MM.1S (cell line): ENCODE data around the gene RPL7A.

Source experiments
- DNase-seq: peaks from one replicate; pipeline ENCODE4 v3.0.0-alpha.2; 2015
- H2AFZ ChIP-seq: fragments of 300-600 bp; sonication (generic); 2 replicates; pipeline ENCODE4 v1.6.0; 2016; ENCODE audit warnings: antibody characterized with exemption, low read length
- H3F3A ChIP-seq: fragments of 300-600 bp; sonication (generic); 2 replicates; pipeline ENCODE4 v1.6.1; 2016; ENCODE audit warnings: mild to moderate bottlenecking, antibody characterized with exemption, low read length, moderate library complexity, mixed read lengths; ENCODE audit not compliant: insufficient read depth
- H3K27ac ChIP-seq: fragments of 300-600 bp; sonication (generic); 2 replicates; pipeline ENCODE4 v1.5.1; 2016; ENCODE audit warnings: mild to moderate bottlenecking, low read length
- H3K27me3 ChIP-seq: fragments of 300-600 bp; sonication (generic); replicated peaks from 2 replicates; pipeline ENCODE4 v1.6.0; 2016; ENCODE audit warnings: low read length; ENCODE audit not compliant: insufficient read depth
- H3K36me3 ChIP-seq: fragments of 300-600 bp; sonication (generic); replicated peaks from 2 replicates; pipeline ENCODE4 v1.6.1; 2016; ENCODE audit warnings: mild to moderate bottlenecking, low read length, mixed read lengths; ENCODE audit not compliant: insufficient read depth
- H3K4me1 ChIP-seq: fragments of 300-600 bp; sonication (generic); 2 replicates; pipeline ENCODE4 v1.6.1; 2016; ENCODE audit warnings: low read length, mixed read lengths
- H3K4me2 ChIP-seq: fragments of 300-600 bp; sonication (generic); 2 replicates; pipeline ENCODE4 v1.6.0; 2016; ENCODE audit warnings: low read depth, low read length
- H3K4me3 ChIP-seq: fragments of 300-600 bp; sonication (generic); 2 replicates; pipeline ENCODE4 v1.5.1; 2016; ENCODE audit warnings: low read length, mixed read lengths
- H3K79me2 ChIP-seq: fragments of 300-600 bp; sonication (generic); 2 replicates; pipeline ENCODE4 v1.6.1; 2016; ENCODE audit warnings: mixed run types, low read length, mixed read lengths
- H3K9ac ChIP-seq: fragments of 300-600 bp; sonication (generic); 2 replicates; pipeline ENCODE4 v1.6.1; 2016; ENCODE audit warnings: low read length, mixed read lengths
- H3K9me2 ChIP-seq: fragments of 300-600 bp; sonication (generic); replicated peaks from 2 replicates; pipeline ENCODE4 v1.6.1; 2016; ENCODE audit warnings: mild to moderate bottlenecking, low read length, mixed read lengths; ENCODE audit not compliant: insufficient read depth
- H3K9me3 ChIP-seq: fragments of 300-600 bp; sonication (generic); replicated peaks from 2 replicates; pipeline ENCODE4 v1.6.1; 2016; ENCODE audit warnings: mild to moderate bottlenecking, low read length, mixed read lengths; ENCODE audit not compliant: insufficient read depth
- H4K20me1 ChIP-seq: fragments of 300-600 bp; sonication (generic); 2 replicates; pipeline ENCODE4 v1.6.1; 2016; ENCODE audit warnings: mild to moderate bottlenecking, low read length, moderate library complexity, mixed read lengths; ENCODE audit not compliant: insufficient read depth
- CTCF ChIP-seq: fragments of 300-600 bp; sonication (generic); IDR thresholded peaks from 2 replicates; pipeline ENCODE4 v1.5.1; 2016; ENCODE audit warnings: antibody characterized with exemption, low read length, mixed read lengths
- EZH2 ChIP-seq: fragments of 300-600 bp; sonication (generic); optimal IDR thresholded peaks from 2 replicates; pipeline ENCODE3; 2017; ENCODE audit warnings: low read depth, mild to moderate bottlenecking, antibody characterized with exemption, low read length, mixed read lengths
- EZH2phosphoT487 ChIP-seq: fragments of 300-600 bp; sonication (generic); IDR thresholded peaks from 2 replicates; pipeline ENCODE4 v1.6.1; 2018; ENCODE audit warnings: antibody characterized with exemption, low read length

Gene RPL7A

DNA sequence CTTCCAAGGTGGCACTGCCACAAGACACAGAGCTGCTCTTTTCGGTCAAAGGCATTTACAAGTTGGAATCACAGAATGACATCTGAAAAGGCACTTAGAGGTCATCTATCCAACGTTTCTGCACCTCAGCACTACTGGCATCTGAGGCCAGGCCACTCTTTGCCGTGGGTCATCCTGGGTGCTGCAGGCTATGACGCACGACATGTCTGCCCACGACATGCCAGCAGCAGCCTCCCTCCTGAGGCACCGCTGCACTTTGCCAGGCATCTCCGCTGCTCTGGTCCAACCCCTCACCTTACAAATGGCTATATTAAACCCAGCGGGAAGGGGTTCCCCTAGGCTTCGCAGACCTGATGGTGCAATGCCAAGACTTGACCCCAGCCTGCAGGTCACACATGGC is 19.8 kb downstream of the RPL7A start:
- H3F3A ChIP-seq, result no peaks in the 10 kb centered on the region
- DNase-seq, result no peak
- no peak overlapping the region for H3K4me2 ChIP-seq
- no peaks in the 10 kb centered on the region for H3K27me3 ChIP-seq
- no peak overlapping the region for H3K9ac ChIP-seq
- no peak overlapping the region for H2AFZ ChIP-seq
- no peak overlapping the region for H3K4me3 ChIP-seq
- no peak overlapping the region for H3K27ac ChIP-seq
- no peaks in the 10 kb centered on the region for H3K9me3 ChIP-seq
- TF ChIP-seq CTCF (no peak), EZH2phosphoT487 (no peak), EZH2 (no peak)
- H3K4me1 ChIP-seq, result no peaks in the 10 kb centered on the region
- peaks cover 44% of the 10 kb centered on the region for H4K20me1 ChIP-seq
- peaks cover 13% of the 10 kb centered on the region; the same call in 1 of the 2 replicates for H3K36me3 ChIP-seq
- no peaks in the 10 kb centered on the region for H3K9me2 ChIP-seq
- H3K79me2 ChIP-seq, result peaks cover 81% of the 10 kb centered on the region

DNA sequence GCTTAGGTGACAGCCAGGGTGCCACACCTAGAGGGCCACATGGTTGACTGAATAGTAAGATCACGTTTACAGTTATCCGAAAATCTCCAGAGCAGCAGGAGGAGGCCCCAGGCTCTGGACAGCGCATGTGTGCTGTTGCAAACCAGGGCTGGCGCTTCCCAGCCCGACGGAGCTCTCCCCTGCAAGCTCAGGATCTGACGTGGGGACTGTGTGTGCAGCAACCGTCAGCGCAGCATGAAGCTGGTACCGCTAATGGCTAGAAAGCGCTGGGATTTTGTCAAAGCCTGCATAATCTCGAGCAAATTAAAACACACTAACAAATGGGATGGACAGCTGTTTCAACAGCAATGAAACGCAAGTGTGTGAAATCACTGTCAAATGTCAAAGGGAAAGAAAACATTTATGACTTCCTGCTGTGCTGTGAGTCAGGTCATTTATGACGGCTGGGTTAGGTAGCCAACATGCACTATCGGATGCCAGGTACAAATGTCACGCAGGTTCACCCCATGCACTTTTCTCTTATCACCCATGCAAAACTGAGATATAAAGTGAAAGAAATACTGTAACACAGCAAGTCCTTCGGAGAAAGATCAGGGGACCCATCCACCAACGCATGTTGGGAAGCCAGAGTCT is 20.3 kb downstream of the RPL7A start:
- no peak overlapping the region for H3K9ac ChIP-seq
- no peak overlapping the region for H3K4me3 ChIP-seq
- H3K36me3 ChIP-seq, result peaks cover 9% of the 10 kb centered on the region; the same call in 1 of the 2 replicates
- no peak for DNase-seq
- H3F3A ChIP-seq, result no peaks in the 10 kb centered on the region
- H3K79me2 ChIP-seq, result peaks cover 86% of the 10 kb centered on the region
- no peak for TF ChIP-seq EZH2phosphoT487
- no peak for TF ChIP-seq EZH2
- TF ChIP-seq CTCF, result no peak
- no peak overlapping the region for H3K4me2 ChIP-seq
- no peaks in the 10 kb centered on the region for H3K27me3 ChIP-seq
- H3K4me1 ChIP-seq, result no peaks in the 10 kb centered on the region
- H3K9me3 ChIP-seq, result no peaks in the 10 kb centered on the region
- no peak overlapping the region for H2AFZ ChIP-seq
- H3K9me2 ChIP-seq, result no peaks in the 10 kb centered on the region
- no peak overlapping the region for H3K27ac ChIP-seq
- H4K20me1 ChIP-seq, result peaks cover 47% of the 10 kb centered on the region

DNA sequence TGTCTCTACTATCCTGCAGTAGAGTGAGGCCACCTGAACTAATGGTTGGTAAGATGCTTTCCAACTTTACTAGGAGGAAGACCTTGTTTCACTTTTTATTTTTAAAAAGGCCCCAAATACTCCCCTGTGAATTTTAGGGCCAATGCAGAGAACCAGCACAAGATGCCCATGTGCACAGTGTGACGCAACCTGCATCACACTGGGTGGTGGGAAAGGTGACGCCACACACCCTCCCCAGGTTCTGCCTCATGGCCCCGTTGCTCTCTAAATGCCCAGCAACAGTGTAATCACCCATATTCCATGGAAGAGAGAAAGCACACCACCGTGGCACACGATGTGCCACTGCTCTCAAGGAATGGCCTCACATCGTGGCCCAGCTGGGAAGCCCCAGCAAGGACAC is 21.4 kb downstream of the RPL7A start:
- no peak overlapping the region for H3K4me2 ChIP-seq

More for the DNA sequence above, 21.4 kb downstream of the RPL7A start:
- no peaks in the 10 kb centered on the region for H3K9me3 ChIP-seq
- no peak overlapping the region for H3K4me3 ChIP-seq
- peaks cover 97% of the 10 kb centered on the region for H3K79me2 ChIP-seq
- no peaks in the 10 kb centered on the region for H3F3A ChIP-seq
- no peaks in the 10 kb centered on the region for H3K27me3 ChIP-seq
- H3K9ac ChIP-seq, result no peak overlapping the region
- H3K4me1 ChIP-seq, result no peaks in the 10 kb centered on the region
- peaks cover 47% of the 10 kb centered on the region for H4K20me1 ChIP-seq
- H3K36me3 ChIP-seq, result peaks cover 8% of the 10 kb centered on the region; the same call in 1 of the 2 replicates
- H3K9me2 ChIP-seq, result no peaks in the 10 kb centered on the region
- no peak overlapping the region for H2AFZ ChIP-seq
- no peak for DNase-seq
- no peak overlapping the region for H3K27ac ChIP-seq
- TF ChIP-seq EZH2phosphoT487, result no peak
- TF ChIP-seq CTCF, result no peak
- TF ChIP-seq EZH2, result no peak
